ENCODE results near the gene ERMAP. TPM values are rescaled to one million over a fixed set of nuclear protein-coding genes. Genes with fewer than 3 reads are reported as not detected.
"Not testable (repeated sequence)": the region's sequence is repeated elsewhere in the genome, so short reads cannot be mapped to it uniquely, and the experiment has no call there.

ERMAP gene
- total and polyA plus RNA-seq, 9 of the 15 experiments (the other 6 are each of a cell fraction or from before 2014, with no cell fraction given): 8.0 to 31.4 (median 22.5) TPM

GRCh38 chr1:42868466-42868865 is 51.5 kb downstream of the ERMAP start:
- intact Hi-C loops (cut with micrococcal nuclease); H3K36me3 ChIP-seq (ENCODE audit: control insufficient read depth, insufficient read depth, low read length); in situ Hi-C loops (cut with MboI); H3K4me2 ChIP-seq (ENCODE audit: insufficient read depth, low read length); H2AFZ ChIP-seq (ENCODE audit: low read depth, low read length); DNase-seq (ENCODE audit: extremely low read depth in 1 of 4, low spot score in 3 of 4); FAIRE-seq; H3K27me3 ChIP-seq (ENCODE audit: control insufficient read depth in 2 of 2, insufficient read depth in 2 of 2, low read length in 2 of 2); H4K20me1 ChIP-seq (replicated peaks; ENCODE audit: control insufficient read depth, insufficient read depth, low read length); H3K9ac ChIP-seq (ENCODE audit: insufficient read depth in 1 of 2, low read depth in 2 of 2, low read length in 2 of 2); POLR2A ChIA-PET; H3K4me1 ChIP-seq (replicated peaks in 1 of 2; ENCODE audit: control insufficient read depth in 2 of 2, insufficient read depth in 2 of 2, low read length in 2 of 2); ATAC-seq; BruUV-seq (replicated peaks); H3K27ac ChIP-seq (ENCODE audit: extremely low read depth, low read depth, low read length); H3K9me1 ChIP-seq (ENCODE audit: control insufficient read depth, insufficient read depth, low read length); H3K4me3 ChIP-seq; H3K9me3 ChIP-seq (replicated peaks; ENCODE audit: control insufficient read depth, insufficient read depth, low read depth, low read length); H3K79me2 ChIP-seq (ENCODE audit: control insufficient read depth, insufficient read depth, low read length): not testable (repeated sequence)
- CTCF ChIA-PET (ENCODE audit: low intra/inter-chr PET ratio): interaction anchor here (0.6 kb wide), 1 partner anchor 44 kb away, joined by 3 read pairs; no protein-coding TSS in a partner anchor
- WGBS (ENCODE audit: insufficient coverage, low coverage, missing lambda C conversion rate): 4% methylated on average over 4 of the region's 4 CpGs

- H3K9me3 ChIP-seq (replicated peaks; ENCODE audit: control insufficient read depth, insufficient read depth, low read depth, low read length); H2AFZ ChIP-seq (ENCODE audit: low read depth, low read length); in situ Hi-C loops (cut with MboI); H3K4me1 ChIP-seq (replicated peaks in 1 of 2; ENCODE audit: control insufficient read depth in 2 of 2, insufficient read depth in 2 of 2, low read length in 2 of 2); FAIRE-seq; H3K27me3 ChIP-seq (ENCODE audit: control insufficient read depth in 2 of 2, insufficient read depth in 2 of 2, low read length in 2 of 2); H3K4me2 ChIP-seq (ENCODE audit: insufficient read depth, low read length); H3K36me3 ChIP-seq (ENCODE audit: control insufficient read depth, insufficient read depth, low read length); H3K4me3 ChIP-seq; H3K79me2 ChIP-seq (ENCODE audit: control insufficient read depth, insufficient read depth, low read length); H3K9me1 ChIP-seq (ENCODE audit: control insufficient read depth, insufficient read depth, low read length); POLR2A ChIA-PET; intact Hi-C loops (cut with micrococcal nuclease); H3K27ac ChIP-seq (ENCODE audit: extremely low read depth, low read depth, low read length); DNase-seq (ENCODE audit: extremely low read depth in 1 of 4, low spot score in 3 of 4); BruUV-seq (replicated peaks); H3K9ac ChIP-seq (ENCODE audit: insufficient read depth in 1 of 2, low read depth in 2 of 2, low read length in 2 of 2); ATAC-seq; H4K20me1 ChIP-seq (replicated peaks; ENCODE audit: control insufficient read depth, insufficient read depth, low read length): not testable (repeated sequence)
- TF ChIP-seq RAD51 (IDR thresholded peaks at IDR 0.05; ENCODE audit: borderline replicate concordance, low read depth) (peak; percentile 77), USF1 (CRISPR knock-in tag; IDR thresholded peaks at IDR 0.05) (0 out of 2 replicates have a peak, but pooled peaks have one; percentile 6), TFE3 (CRISPR knock-in tag; IDR thresholded peaks at IDR 0.05) (peak; percentile 86), CBFA2T2 (conservative IDR thresholded peaks at IDR 0.05) (peak; percentile 45; the same call in 1 of the 2 replicates)
- CTCF ChIA-PET (ENCODE audit: low intra/inter-chr PET ratio): interaction anchor here (0.6 kb wide), 1 partner anchor 44 kb away, joined by 3 read pairs; no protein-coding TSS in a partner anchor
- 11% methylated on average over 2 of the region's 2 CpGs for WGBS (ENCODE audit: insufficient coverage, low coverage, missing lambda C conversion rate)
These were observed 52.3 kb downstream of the ERMAP start for GRCh38 chr1:42869254-42869653.

GRCh38 chr1:42869751-42870150 is 52.8 kb downstream of the ERMAP start:
- H4K20me1 ChIP-seq (replicated peaks; ENCODE audit: control insufficient read depth, insufficient read depth, low read length); H3K27ac ChIP-seq (ENCODE audit: extremely low read depth, low read depth, low read length); intact Hi-C loops (cut with micrococcal nuclease); H3K27me3 ChIP-seq (ENCODE audit: control insufficient read depth in 2 of 2, insufficient read depth in 2 of 2, low read length in 2 of 2); DNase-seq (ENCODE audit: extremely low read depth in 1 of 4, low spot score in 3 of 4); POLR2A ChIA-PET; H2AFZ ChIP-seq (ENCODE audit: low read depth, low read length); H3K9me3 ChIP-seq (replicated peaks; ENCODE audit: control insufficient read depth, insufficient read depth, low read depth, low read length); H3K4me1 ChIP-seq (replicated peaks in 1 of 2; ENCODE audit: control insufficient read depth in 2 of 2, insufficient read depth in 2 of 2, low read length in 2 of 2); in situ Hi-C loops (cut with MboI); H3K36me3 ChIP-seq (ENCODE audit: control insufficient read depth, insufficient read depth, low read length); H3K4me3 ChIP-seq; H3K79me2 ChIP-seq (ENCODE audit: control insufficient read depth, insufficient read depth, low read length); H3K9ac ChIP-seq (ENCODE audit: insufficient read depth in 1 of 2, low read depth in 2 of 2, low read length in 2 of 2); ATAC-seq; BruUV-seq (replicated peaks); CTCF ChIA-PET (ENCODE audit: low intra/inter-chr PET ratio); H3K4me2 ChIP-seq (ENCODE audit: insufficient read depth, low read length); H3K9me1 ChIP-seq (ENCODE audit: control insufficient read depth, insufficient read depth, low read length); FAIRE-seq: not testable (repeated sequence)
- 2% methylated on average over 2 of the region's 2 CpGs for WGBS (ENCODE audit: insufficient coverage, low coverage, missing lambda C conversion rate)

Measured in K562 (cell line).